Coronary artery (tissue), 2 donors: ENCODE results near the gene RTF1.

Source experiments
- DNase-seq: peaks from one replicate; pipeline ENCODE4 v3.0.0-alpha.2; 2017; ENCODE audit warnings: low spot score
- H3K27ac ChIP-seq, 2 donors: fragments of 200-600 bp; sonication (generic); one replicate each; pipeline ENCODE4 v1.5.1; 2016 to 2019
- H3K4me3 ChIP-seq: fragments of 200-600 bp; sonication (generic); 2 replicates; pipeline ENCODE4 v1.5.1; 2016; ENCODE audit warnings: mild to moderate bottlenecking, moderate library complexity
- TF ChIP-seq, protein P1 (sequence below): fragments of 200-600 bp; sonication (generic); IDR thresholded peaks from one replicate; pipeline ENCODE4 v1.5.1; 2019; ENCODE audit warnings: antibody characterized with exemption

Gene RTF1

DNA sequence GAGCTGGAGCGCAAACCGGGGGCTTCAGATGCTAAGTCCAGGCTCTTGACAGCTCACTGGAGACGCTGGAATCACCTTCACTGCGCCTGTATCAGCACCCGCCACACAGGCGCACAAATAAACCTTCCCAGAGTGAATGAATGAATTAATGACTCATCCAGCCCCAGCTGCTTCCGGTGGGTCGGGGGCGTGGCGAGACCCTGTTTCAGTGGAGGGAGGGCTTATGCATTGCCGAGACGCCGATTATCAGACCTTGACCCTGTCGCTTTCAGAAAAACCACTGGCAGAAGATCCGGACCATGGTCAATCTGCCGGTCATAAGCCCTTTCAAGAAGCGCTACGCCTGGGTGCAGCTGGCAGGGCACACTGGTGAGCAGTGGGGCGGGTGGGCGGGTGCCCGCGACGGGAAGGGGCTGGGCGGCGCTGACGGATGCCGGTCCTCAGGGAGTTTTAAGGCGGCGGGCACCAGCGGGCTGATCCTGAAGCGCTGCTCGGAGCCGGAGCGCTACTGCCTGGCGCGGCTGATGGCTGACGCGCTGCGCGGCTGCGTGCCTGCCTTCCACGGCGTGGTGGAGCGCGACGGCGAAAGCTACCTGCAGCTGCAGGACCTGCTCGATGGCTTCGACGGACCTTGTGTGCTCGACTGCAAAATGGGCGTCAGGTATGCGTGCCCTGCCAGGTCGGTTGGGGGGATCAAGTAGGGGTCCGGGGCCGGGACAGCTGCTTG lies 84.5 kb downstream of the RTF1 start:
- H3K4me3 ChIP-seq = peak overlapping the region; percentile 60
- no peak overlapping the region for H3K27ac ChIP-seq
- TF ChIP-seq, protein P1, sequence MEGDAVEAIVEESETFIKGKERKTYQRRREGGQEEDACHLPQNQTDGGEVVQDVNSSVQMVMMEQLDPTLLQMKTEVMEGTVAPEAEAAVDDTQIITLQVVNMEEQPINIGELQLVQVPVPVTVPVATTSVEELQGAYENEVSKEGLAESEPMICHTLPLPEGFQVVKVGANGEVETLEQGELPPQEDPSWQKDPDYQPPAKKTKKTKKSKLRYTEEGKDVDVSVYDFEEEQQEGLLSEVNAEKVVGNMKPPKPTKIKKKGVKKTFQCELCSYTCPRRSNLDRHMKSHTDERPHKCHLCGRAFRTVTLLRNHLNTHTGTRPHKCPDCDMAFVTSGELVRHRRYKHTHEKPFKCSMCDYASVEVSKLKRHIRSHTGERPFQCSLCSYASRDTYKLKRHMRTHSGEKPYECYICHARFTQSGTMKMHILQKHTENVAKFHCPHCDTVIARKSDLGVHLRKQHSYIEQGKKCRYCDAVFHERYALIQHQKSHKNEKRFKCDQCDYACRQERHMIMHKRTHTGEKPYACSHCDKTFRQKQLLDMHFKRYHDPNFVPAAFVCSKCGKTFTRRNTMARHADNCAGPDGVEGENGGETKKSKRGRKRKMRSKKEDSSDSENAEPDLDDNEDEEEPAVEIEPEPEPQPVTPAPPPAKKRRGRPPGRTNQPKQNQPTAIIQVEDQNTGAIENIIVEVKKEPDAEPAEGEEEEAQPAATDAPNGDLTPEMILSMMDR = no peak
- no peak for DNase-seq

DNA sequence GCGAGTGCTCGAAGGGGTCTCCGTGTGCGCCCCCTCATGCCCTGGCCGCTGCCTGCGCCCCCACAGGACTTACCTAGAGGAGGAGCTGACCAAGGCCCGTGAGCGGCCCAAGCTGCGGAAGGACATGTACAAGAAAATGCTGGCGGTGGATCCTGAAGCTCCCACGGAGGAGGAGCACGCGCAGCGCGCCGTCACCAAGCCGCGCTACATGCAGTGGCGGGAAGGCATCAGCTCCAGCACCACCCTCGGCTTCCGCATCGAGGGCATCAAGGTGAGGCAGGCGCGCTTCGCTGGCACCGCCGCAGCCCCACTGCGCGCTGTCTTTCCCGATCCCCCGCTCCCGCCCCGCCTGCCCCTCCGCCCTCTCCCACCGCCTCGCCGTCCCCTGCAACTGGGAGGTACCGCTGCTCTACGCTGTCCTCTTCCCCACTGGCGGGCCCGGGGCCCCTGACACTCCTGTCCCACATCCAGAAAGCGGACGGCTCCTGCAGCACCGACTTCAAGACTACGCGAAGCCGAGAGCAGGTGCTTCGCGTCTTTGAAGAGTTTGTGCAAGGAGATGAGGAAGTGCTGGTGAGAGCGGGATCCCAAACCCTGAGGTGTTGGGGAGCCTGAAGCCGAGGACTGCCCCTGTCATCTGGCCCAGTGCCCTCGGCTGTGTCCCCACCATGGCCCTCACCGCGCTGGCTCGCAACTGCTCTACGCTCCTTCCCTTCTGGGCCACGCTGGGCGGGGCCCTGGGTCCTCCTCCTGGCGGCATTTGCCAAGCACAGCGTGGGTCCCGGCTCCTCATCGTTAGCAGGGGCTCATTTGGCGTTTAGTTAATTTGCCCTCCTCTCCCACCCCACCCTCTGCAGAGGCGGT lies 85.3 kb downstream of the RTF1 start:
- TF ChIP-seq, protein P1 = no peak
- Histone ChIP-seq H3K27ac (no peak overlapping the region), H3K4me3 (peak overlapping the region; percentile 60)
- no peak for DNase-seq

DNA sequence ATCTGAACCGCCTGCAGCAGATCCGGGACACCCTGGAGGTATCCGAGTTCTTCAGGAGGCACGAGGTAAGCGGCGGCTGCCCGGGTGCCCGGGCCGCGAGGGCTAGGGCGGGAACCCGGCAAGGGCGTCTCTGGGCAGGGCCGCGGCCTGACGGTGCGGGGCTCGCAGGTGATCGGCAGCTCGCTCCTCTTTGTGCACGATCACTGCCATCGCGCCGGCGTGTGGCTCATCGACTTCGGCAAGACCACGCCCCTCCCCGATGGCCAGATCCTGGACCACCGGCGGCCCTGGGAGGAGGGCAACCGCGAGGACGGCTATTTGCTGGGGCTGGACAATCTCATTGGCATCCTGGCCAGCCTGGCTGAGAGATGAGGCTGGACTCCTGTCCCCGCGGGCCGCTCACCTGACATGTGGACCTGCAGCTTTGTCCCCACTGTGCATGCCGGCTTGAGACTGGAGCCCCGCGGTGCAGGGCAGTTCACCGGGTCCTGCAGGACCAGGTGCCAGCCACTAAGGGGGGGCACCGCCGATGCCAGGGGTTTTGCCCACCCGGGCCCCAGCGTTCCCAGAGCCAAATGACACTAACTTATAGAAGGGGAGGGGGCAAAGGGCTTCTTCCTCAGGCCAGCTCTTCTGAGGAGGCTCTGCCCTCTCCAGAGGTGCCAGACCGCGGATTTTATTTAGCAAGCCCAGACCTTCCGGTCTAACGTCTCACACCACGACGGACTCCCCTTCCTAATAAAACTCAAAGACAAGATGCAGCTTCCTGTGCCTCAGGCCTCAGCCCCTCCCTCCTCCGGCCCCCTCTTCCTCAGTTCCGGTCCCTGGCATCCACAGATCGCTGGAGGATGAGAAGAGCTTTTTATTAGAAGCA lies 86.1 kb downstream of the RTF1 start:
- Histone ChIP-seq H3K4me3 (peak overlapping the region; percentile 60), H3K27ac (no peak overlapping the region)
- no peak for DNase-seq
- TF ChIP-seq, protein P1 = no peak

DNA sequence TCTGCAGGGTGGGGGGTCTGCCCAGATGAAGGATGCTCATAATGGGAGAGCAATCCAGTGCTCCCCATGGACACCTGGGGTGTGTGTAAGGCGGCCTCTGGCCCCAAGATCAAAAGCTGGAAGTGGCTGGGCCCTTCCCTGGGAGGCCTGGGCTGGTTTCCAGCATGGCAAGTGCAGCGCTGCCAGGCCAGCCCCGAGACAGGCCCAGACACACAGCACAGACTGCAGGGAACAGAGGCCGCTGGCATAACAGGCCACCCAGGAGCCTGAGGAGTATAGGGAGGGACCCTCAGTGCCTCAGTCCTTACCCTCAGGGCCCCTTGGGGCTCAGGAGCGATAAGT lies 86.7 kb downstream of the RTF1 start:
- DNase-seq = no peak
- TF ChIP-seq, protein P1 = no peak

DNA sequence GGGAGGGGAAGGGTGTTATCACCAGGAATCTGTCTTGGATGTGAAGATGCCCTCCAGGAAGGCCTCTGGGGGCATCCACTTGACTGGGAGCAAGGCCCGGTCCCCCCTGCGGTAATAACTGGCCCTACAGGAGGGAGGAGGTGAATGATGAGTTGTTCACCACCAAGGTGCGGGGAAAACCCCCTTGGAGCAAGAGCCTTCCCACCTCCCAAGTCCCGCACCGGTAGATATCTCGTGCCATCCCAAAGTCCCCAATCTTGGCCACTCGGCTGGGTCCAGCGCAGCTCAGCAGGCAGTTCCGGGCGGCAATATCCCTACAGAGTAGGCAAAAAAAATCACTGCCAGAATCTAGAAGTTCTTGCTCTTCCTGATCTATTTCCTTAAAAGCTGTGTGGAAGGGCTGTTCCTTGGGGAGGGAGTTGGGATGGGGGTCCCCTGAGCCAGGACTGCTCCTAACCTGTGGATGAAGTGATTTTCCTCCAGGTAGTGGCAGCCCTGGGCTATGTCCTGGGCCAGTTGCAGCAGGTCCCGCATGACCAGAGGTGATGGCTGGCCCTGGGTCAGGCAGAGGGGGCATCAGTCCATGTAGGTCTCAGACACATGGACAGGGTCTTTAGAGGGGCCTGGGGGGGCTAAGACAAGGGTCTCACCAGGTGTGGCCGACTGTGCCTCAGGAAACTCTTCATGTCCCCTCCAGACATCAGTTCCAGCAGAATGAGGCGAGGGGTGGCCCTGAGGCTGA lies 88.0 kb downstream of the RTF1 start:
- TF ChIP-seq, protein P1 = no peak
- no peak for DNase-seq

More for the DNA sequence above, 86.7 kb downstream of the RTF1 start:
- H3K27ac ChIP-seq = no peak overlapping the region
- H3K4me3 ChIP-seq = no peak overlapping the region

DNA sequence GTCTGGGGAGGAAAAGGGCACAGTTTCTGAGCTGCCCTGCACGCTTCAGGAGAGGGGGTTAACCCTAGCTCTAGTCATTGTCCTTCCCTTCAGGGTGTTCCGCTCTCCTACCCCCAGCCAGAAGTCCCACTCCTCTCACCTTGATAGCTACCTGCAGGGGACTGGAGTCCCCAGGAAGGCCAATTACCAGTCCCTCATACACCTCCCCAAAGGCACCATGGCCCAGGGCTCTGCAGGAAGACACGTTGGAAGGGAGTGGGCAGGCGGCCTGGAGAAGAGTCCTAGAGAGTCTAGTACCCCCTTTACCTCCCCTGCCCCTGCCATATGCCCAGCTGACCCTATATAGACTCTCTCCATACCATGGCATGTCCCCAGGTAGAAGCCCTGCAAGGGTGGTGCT lies 88.9 kb downstream of the RTF1 start:
- DNase-seq = no peak
- no peak overlapping the region for H3K27ac ChIP-seq
- TF ChIP-seq, protein P1 = no peak

More for the DNA sequence above, 88.0 kb downstream of the RTF1 start:
- Histone ChIP-seq H3K27ac (no peak overlapping the region), H3K4me3 (no peak overlapping the region)

More for the DNA sequence above, 88.9 kb downstream of the RTF1 start:
- H3K4me3 ChIP-seq = no peak overlapping the region
